Right atrium auricular region (tissue), 2 donors: ENCODE results near the gene FIGNL1. TPM values are rescaled to one million over a fixed set of nuclear protein-coding genes. Genes with fewer than 3 reads are reported as not detected.

ENCODE experiments used
- DNase-seq: peaks from one replicate; pipeline ENCODE4 v3.0.0-alpha.2; 2019; ENCODE audit warnings: low spot score
- H3K27ac ChIP-seq, 2 donors: fragments of 200-600 bp; sonication (generic); 1 replicate in 1 of 2; 2 replicates in 1 of 2; pipeline ENCODE4 v1.5.1; 2016 to 2019
- H3K27me3 ChIP-seq, 2 donors: fragments of 200-600 bp; sonication (generic); one replicate each; pipeline versions ENCODE4 v1.5.1 to v1.6.0; 2017 to 2019
- H3K36me3 ChIP-seq: fragments of 200-600 bp; sonication (generic); one replicate; pipeline ENCODE4 v1.5.1; 2016
- H3K4me1 ChIP-seq, 2 donors: fragments of 200-600 bp; sonication (generic); one replicate each; pipeline versions ENCODE4 v1.5.1 to v1.6.0; 2017 to 2019
- H3K4me3 ChIP-seq, 2 donors: fragments of 200-600 bp; sonication (generic); 1 replicate in 1 of 2; 2 replicates in 1 of 2; pipeline ENCODE4 v1.5.1; 2017 to 2019; ENCODE audit warnings: mild to moderate bottlenecking in 1 of 2, moderate library complexity in 1 of 2
- H3K9me3 ChIP-seq, 2 donors: fragments of 200-600 bp; sonication (generic); one replicate each; pipeline ENCODE4 v1.5.1; 2019
- CTCF ChIP-seq, 2 donors: fragments of 200-600 bp; sonication (generic); IDR thresholded peaks; one replicate each; pipeline ENCODE4 v1.5.1; 2019; ENCODE audit warnings: antibody characterized with exemption in 2 of 2
- total RNA-seq, 2 donors: library from RNA; depleted of rRNA; stranded (reverse); fragments of >200 nt; gene quantifications; one replicate each; pipeline ENCODE4 v1.1.0, GENCODE V29; 2016

The FIGNL1 gene
- total RNA-seq, 2 donors from 2014 or later, result 4.7 TPM

- H3K27me3 ChIP-seq, result no peaks in the 10 kb centered on the region
- TF ChIP-seq CTCF (IDR thresholded peaks at IDR 0.05), result no peak
- no peak overlapping the region for H3K4me3 ChIP-seq
- H3K4me1 ChIP-seq, result peaks cover 0 to 6% of the 10 kb centered on the region in 2 donors
- no peaks in the 10 kb centered on the region for H3K36me3 ChIP-seq
- no peak overlapping the region for H3K27ac ChIP-seq
- H3K9me3 ChIP-seq, result no peaks in the 10 kb centered on the region
- DNase-seq, result no peak
Measured at GRCh38 chr7:50470250-50471163, 20.4 kb upstream of the FIGNL1 start.

GRCh38 chr7:50469181-50469580, 19.0 kb upstream of the FIGNL1 start:
- Histone ChIP-seq H3K36me3 (no peaks in the 10 kb centered on the region), H3K27me3 (no peaks in the 10 kb centered on the region), H3K4me1 (peaks cover 0 to 6% of the 10 kb centered on the region in 2 donors), H3K9me3 (no peaks in the 10 kb centered on the region), H3K4me3 (no peak overlapping the region), H3K27ac (no peak overlapping the region)
- no peak for DNase-seq
- TF ChIP-seq CTCF (IDR thresholded peaks at IDR 0.05), result no peak

- H3K9me3 ChIP-seq, result no peaks in the 10 kb centered on the region
- H3K36me3 ChIP-seq, result no peaks in the 10 kb centered on the region
- TF ChIP-seq CTCF (IDR thresholded peaks at IDR 0.05), result peak; percentile 84 to 95
- peaks cover 0 to 6% of the 10 kb centered on the region in 2 donors for H3K4me1 ChIP-seq
- H3K27ac ChIP-seq, result no peak overlapping the region
- peak; percentile 82 for DNase-seq
- no peaks in the 10 kb centered on the region for H3K27me3 ChIP-seq
- no peak overlapping the region for H3K4me3 ChIP-seq
Measured at GRCh38 chr7:50467817-50468610, 17.9 kb upstream of the FIGNL1 start.

GRCh38 chr7:50466815-50467585, 16.9 kb upstream of the FIGNL1 start:
- peaks cover 0 to 6% of the 10 kb centered on the region in 2 donors for H3K4me1 ChIP-seq
- no peak overlapping the region for H3K4me3 ChIP-seq
- H3K27me3 ChIP-seq, result no peaks in the 10 kb centered on the region
- no peak overlapping the region for H3K27ac ChIP-seq
- no peak for DNase-seq
- no peak for TF ChIP-seq CTCF (IDR thresholded peaks at IDR 0.05)
- no peaks in the 10 kb centered on the region for H3K36me3 ChIP-seq
- no peaks in the 10 kb centered on the region for H3K9me3 ChIP-seq

- no peak for TF ChIP-seq CTCF (IDR thresholded peaks at IDR 0.05)
- H3K36me3 ChIP-seq, result no peaks in the 10 kb centered on the region
- no peak overlapping the region for H3K4me3 ChIP-seq
- H3K27ac ChIP-seq, result no peak overlapping the region
- DNase-seq, result no peak
- H3K27me3 ChIP-seq, result no peaks in the 10 kb centered on the region
- H3K4me1 ChIP-seq, result peaks cover 0 to 5% of the 10 kb centered on the region in 2 donors
- H3K9me3 ChIP-seq, result no peaks in the 10 kb centered on the region
Measured at GRCh38 chr7:50463035-50463434, 12.9 kb upstream of the FIGNL1 start.
